ENCODE measurements around the gene SYT12. TPM values are rescaled to one million over a fixed set of nuclear protein-coding genes. Genes with fewer than 3 reads are reported as not detected.

The SYT12 gene
- polyA plus RNA-seq, 1 of the 3 experiments (the other 2 are of a cell fraction), result 0.61 TPM

- TF ChIP-seq TAF1 (IDR thresholded peaks at IDR 0.05; ENCODE audit: borderline replicate concordance, low read depth, low read length) (no peak), YY1 (IDR thresholded peaks at IDR 0.05; ENCODE audit: low read depth) (no peak), RAD21 (IDR thresholded peaks at IDR 0.05; ENCODE audit: low read length) (no peak), GABPA (IDR thresholded peaks at IDR 0.05; ENCODE audit: low read depth) (no peak), MEF2A (IDR thresholded peaks at IDR 0.05; ENCODE audit: borderline replicate concordance, low read depth) (no peak), ELF1 (IDR thresholded peaks at IDR 0.05) (no peak), USF2 (IDR thresholded peaks at IDR 0.05; ENCODE audit: borderline replicate concordance, low read depth, low read length) (no peak), TEAD4 (IDR thresholded peaks at IDR 0.05; ENCODE audit: borderline replicate concordance, insufficient read depth) (no peak), SIN3A (IDR thresholded peaks at IDR 0.05; ENCODE audit: borderline replicate concordance, low read depth, low read length) (no peak)
These were observed 8.0 kb downstream of the SYT12 start (continued) for GRCh38 chr11:67030976-67031375.

GRCh38 chr11:67031791-67032561 is 9.0 kb downstream of the SYT12 start:
- CTCF ChIA-PET, result no interaction called here
- Histone ChIP-seq H3F3A (replicated peaks; ENCODE audit: insufficient read depth) (peaks cover 17% of the 10 kb centered on the region), H3K79me2 (ENCODE audit: insufficient read depth) (no peaks in the 10 kb centered on the region), H3K27ac (ENCODE audit: low read depth in 2 of 2, low read length in 1 of 2) (peak overlapping the region in 1 of 2 experiments; percentile 74; a peak in 2 of 4 replicates), H3K36me3 (replicated peaks in 1 of 2; ENCODE audit: control insufficient read depth in 1 of 2, insufficient read depth in 2 of 2, low read length in 1 of 2) (no peaks in the 10 kb centered on the region), H3K27me3 (ENCODE audit: insufficient read depth) (no peaks in the 10 kb centered on the region), H3K4me3 (ENCODE audit: low read depth in 2 of 2, low read length in 1 of 2) (no peak overlapping the region), H3K9me2 (no peaks in the 10 kb centered on the region), H3K9ac (no peak overlapping the region; the same call in 1 of the 2 replicates), H3K4me2 (peak overlapping the region; percentile 27; the same call in 1 of the 2 replicates), H4K20me1 (ENCODE audit: insufficient read depth) (no peaks in the 10 kb centered on the region), H2AFZ (ENCODE audit: low read depth) (peak overlapping the region; percentile 6; the same call in 1 of the 2 replicates), H3K9me3 (no peaks in the 10 kb centered on the region), H3K4me1 (ENCODE audit: control insufficient read depth in 1 of 2, insufficient read depth in 2 of 2, low read depth in 1 of 2, low read length in 1 of 2) (peaks cover 3 to 21% of the 10 kb centered on the region in 2 experiments; a peak in 3 of 4 replicates)
- POLR2A ChIA-PET, result no interaction called here
- TF ChIP-seq TEAD4 (IDR thresholded peaks at IDR 0.05; ENCODE audit: borderline replicate concordance, insufficient read depth), result no peak
- TF ChIP-seq PBX3 (IDR thresholded peaks at IDR 0.05), result peak; percentile 12; the same call in 1 of the 2 replicates
- TF ChIP-seq JUND (IDR thresholded peaks at IDR 0.05), result peak; percentile 59
- TF ChIP-seq FOSL2 (IDR thresholded peaks at IDR 0.05; ENCODE audit: borderline replicate concordance, low read depth), result peak; percentile 76
- no peak for TF ChIP-seq ZBTB33 (IDR thresholded peaks at IDR 0.05; ENCODE audit: borderline replicate concordance, low read depth)
- WGBS (ENCODE audit: low lambda C conversion rate), result 68% methylated on average over 23 of the region's 23 CpGs
- DNase-seq, result no peak
